ENCODE measurements around the gene CMKLR1.

Gene CMKLR1

DNA sequence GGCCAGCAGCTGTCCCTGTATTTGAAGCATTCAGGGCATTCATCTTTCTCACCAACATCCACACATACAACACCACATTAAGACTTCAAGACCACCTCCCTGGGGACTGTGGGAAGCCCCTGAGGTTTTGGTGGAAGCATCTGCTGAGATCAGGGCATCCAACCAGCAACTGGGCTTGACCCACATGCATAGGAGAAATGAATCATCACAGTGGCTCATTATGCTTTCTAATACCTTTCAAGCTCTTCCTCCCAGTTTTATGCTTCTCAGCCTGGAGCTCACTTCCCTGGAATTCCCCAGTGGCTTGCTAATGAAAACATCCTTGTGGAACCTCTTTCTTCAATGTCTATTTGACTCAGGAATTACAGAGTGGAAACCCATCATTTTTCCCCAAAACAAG lies 21.4 kb upstream of the CMKLR1 start:
- DNase-seq: no peak

DNA sequence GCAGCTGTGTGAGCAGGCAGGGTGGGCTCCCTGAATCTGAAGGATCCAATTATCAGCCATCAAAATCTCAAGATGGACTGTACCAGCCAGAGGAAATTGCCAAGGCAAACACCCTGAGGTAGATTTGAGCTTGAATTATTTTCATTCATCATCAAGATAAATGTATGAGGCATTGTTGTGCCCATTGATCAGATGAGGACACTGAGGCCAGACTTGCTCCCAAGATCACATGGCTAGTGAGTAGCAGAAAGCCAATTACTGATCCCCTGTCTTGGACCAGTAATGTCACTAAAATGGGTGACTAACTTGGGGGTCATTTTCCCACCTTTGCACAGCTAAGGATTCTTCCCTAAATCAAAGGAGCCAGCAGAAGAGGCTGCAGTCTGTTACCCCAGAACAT lies 20.9 kb upstream of the CMKLR1 start:
- DNase-seq: no peak

DNA sequence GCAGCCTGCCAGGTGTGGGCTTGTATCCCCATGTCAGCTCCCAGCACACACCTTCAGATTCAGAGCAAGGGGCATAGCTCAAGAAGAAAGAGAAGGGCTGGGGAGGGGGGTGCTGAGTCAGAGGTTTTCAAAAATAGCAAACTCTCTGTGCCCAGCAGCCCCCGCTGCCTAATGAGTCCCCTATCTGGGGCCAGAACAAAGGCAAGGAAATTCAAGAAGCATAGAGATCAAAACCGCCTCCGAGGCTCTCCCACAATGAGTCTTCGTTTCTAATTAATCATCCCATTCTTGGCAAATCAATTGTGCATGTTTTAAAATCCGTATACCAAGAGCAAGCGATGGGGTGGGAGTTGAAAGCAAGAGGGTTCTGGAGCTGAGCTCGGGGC lies 19.5 kb upstream of the CMKLR1 start:
- no peak for DNase-seq

DNA sequence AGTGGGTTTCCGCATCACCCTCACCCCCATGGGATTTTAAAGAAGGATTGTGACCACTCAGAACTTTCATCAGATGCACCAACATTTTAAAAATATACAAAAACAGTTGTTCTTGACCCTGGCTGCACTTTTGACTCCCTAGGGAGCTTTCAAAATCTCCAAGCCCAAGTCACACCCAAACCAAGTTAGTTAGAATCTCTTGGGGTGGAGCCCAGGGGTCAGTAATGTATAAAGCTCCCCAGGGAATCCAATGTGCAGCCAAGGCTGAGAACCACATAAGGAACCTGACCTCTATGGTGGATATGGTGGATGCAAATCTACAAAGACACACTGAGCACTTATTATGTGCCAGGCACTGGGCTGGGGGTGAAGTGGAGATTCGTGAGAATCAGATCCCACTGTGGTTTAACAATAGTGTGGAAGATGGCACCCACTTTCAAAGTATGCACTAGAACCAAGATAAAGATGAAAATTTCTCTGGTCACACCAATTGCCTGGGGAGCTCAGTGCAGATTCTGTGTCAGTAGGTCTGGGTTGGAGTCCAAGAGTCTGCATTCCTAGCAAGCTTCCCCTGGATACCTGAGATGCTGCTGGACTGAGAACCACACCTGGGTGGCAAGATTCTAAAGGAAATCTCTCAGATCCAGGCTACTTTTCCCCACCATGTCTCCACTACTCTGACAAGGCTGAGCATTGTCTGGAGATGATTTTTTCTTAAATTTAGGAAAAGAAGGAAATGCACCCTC lies 18.9 kb upstream of the CMKLR1 start:
- DNase-seq: no peak

DNA sequence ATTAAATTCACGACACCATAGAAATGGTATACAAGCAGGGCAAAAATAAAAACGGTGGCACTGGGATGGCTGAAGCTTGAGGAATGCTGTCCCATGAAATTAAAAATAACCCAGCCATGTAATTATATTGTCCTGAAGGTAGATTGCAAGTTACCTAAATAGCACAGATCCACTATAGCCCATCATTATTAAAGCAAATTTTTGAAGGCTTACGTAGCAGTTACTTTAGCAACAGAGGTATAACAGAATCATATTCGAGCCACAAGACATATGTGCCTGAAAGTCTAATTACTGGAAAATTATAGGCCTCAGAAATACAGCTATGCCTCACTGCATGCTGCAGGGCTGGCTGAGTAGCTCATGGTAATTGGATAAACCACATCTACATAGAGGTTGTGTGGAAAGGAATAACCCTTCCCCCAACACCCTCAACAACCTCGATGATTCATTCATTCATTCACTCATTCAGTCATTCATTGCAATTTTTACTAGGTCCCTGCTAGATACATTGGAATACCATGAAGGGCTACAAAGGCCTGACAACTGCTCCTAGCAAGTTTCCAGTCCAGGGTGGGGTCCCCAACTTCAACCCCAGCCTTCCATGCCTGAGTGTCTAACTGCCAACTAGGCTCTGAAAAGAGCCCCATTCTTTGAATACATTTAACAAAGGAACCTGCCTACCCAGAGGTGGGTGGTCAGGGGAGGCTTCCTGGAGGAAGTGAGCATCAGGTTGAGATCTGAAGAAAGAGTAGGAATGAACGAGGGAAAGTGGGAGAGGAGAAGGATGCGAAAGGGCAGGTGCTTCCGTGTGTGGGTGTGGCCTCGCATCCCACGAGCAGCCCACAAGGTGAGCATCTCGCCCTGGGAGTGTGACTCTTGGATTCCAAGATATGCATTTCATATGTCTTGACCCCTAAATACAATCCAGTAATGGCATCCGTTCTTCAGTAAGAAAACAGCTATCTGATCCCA lies 18.0 kb upstream of the CMKLR1 start:
- no peak for DNase-seq

DNA sequence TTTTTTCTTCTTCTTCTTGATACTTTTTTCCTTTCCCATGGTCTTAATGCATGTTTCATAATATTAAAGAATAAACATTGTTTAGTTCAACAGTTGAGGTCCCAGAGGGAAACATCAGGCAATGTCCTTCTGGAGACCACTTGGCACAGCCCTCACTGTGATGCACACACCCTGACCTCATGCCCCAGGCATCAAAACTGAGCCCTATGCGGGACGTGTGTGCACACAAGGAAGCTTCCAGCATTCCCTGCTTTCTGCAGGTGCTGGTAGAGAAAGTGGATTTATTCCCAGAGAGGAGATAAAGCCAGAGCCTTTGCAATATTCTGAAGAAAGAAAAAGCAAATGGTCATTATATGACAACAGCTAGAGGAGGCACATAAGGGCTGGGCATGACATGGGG lies 16.0 kb upstream of the CMKLR1 start:
- no peak for DNase-seq

DNA sequence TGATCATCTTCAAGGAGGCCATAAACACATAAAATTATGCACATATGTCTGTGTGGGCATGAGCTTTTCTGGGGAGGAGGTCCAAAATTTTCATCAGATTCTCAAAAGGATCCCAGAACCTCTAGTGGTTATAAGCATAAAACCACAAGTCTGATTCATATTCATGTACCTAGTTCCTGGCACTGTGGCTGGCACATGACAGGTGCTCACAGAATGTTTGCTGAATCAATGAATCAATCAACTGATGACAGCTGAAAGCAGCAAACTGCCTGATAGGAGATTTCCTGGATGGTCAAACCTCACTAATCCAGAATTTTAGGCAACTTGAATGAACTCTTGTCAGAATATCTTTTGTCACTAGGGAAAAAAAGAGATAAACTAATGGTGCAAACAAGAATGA lies 13.5 kb upstream of the CMKLR1 start:
- DNase-seq: no peak

DNA sequence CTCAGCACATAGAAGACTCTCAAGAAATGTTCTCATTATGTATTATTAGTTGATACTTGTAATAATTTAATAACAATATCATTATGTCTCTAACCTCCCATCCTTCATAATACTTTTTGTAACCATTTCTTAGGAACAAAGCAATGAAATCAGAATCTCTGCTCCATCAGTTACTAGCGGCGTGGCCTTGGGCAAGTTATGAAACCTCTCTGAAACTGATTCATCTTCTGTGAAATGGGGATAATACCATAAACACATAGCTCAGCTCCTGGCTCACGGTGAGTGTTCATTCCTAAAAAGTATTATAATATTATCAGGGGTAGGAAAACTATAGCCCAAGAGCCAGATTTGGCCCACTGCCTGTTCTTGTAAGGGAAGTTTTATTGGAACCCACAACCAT lies 11.4 kb upstream of the CMKLR1 start:
- no peak for DNase-seq

DNA sequence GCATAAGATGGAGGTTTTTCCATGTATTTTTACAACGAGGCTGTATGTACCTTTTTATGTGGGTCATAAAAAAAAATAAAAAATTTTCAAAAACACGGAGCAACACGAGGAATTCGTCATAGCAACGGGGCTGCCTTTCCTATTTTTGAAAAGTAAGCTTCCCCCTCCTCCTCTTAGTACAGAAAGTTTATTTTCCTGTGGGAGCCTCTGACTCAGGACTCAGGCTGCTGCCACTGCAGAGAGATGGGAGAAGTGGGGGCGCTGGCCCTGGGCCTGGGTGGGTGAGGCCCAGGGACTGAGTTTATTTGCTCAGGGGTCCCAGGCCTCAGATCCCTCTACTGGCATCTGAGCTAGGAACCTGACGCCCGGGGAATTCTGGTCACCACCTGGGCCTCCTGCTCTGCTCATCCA lies 10.2 kb upstream of the CMKLR1 start:
- DNase-seq: no peak

DNA sequence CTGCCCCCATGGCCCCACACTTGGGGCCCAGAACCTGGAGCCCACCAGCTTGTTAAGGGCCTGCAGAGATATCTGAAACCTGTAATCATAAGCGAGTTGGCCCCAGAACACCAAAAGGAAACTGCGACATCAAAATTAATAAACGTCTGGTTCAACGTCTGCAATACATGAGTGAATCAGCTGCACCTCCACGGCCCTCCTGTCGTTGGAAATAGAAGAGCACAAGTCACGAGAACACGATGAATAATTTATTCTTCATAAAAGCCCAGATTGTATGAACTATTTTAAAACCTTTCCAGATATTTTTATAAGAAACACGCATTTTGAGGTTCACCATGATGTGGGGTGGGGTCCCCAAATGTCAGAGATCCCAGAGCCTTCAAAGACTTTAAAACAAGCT lies 9.7 kb upstream of the CMKLR1 start:
- DNase-seq: no peak

DNA sequence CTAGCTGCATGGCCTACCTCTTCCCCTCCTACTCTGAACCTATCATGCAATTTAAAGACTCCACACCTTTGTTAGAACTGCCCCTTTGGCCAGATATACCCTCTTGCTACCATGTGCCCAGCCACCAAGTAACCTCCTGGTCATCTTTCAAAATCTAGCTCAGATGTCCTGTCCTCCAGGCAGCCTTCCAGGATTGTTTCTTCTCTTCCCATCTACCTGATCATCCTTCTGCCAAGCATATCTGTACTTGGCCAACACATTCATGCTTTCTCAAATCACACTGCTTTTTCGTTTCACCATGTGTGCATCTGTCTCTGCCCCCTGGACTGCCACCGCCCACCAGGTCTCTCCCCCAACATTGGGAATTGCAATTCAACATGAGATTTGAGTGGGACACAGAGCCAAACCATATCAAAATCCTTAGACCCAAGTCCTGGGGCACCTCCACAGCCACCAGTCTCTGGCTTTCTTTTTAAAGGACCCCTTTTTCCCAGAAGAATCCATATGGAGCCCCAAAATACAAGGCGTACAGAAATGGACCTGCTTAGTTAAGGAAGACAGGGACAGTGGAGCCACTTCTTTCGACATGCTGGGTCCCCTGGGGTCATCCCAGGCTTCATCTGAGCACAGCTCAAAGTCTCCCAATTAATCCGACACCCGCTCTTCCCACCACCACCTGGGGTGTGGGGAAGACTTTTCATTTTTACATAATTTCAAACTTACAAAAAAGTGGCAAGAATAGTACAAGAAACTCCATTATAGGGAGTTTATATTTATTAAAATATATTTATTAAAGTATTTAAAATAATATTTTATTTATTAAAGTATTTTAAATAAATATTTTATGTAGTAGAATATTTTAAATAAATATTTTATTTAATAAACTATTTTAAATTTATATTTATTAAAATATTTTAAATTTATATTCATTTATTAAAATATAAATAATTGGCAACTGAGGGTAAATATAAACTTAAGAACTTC lies 7.9 kb upstream of the CMKLR1 start:
- no peak for DNase-seq

DNA sequence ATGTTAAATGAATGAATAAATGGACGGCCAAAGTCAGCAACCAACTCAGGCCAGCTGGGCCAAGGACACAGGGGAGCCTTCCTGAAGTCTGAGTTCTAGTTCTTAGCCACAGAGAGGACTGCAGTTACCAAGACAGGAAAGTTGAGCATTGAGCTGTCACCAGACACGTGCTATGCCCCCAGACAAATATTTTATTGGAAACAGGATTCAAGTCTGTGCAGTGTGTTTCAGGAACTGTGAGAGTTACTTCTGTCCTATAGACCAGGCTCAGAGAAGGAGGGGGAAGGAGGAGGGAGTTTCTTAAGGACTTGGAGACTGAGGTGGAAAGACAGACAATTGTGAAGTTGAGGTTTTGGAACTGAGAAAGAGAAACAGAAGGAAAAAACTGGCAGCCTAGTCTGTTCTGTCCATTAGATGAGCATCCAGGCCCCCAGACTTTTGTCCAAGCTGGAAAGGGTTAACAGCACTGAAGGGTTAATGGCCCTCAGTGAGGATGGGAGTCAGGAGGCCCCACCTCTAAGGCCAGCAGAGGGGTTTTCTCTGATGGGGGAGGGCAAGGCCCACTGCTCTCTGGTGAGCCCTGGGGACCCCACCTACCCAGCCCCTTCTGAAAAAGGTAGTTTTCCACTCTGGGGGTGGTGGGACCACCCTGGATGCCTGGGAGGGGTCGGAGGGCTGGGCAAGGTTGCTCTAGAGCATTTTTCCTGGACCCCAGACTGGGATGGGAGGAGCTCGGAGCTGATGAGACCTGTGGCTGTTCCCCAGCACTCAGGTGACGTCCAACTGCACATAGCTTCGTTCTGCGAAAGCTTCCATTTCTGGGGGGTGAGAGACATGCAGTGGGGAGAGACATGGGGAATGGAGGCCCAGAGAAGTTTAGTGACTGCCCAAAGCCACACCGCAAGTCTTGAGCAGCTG lies 6.9 kb upstream of the CMKLR1 start:
- DNase-seq: no peak

DNA sequence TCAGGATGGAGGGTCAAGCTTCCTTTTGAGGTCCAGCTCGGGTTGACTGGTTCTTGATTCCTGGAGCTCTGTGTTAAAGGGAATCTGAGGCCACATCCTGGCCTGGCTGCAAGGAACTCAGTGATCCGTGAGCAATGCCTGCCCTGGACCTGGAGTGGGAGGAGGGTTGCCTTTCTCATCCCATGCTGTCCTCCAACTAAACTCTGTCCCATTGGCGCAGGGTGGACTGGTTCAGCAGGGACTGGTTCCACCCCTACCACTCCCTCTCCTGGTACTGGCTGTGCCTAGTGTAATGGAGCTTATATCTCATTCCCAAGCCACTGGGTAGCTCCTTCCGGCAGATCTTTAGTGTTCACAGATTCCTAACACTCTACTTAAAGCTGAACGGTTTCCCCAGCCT lies 3.9 kb upstream of the CMKLR1 start:
- no peak for DNase-seq

DNA sequence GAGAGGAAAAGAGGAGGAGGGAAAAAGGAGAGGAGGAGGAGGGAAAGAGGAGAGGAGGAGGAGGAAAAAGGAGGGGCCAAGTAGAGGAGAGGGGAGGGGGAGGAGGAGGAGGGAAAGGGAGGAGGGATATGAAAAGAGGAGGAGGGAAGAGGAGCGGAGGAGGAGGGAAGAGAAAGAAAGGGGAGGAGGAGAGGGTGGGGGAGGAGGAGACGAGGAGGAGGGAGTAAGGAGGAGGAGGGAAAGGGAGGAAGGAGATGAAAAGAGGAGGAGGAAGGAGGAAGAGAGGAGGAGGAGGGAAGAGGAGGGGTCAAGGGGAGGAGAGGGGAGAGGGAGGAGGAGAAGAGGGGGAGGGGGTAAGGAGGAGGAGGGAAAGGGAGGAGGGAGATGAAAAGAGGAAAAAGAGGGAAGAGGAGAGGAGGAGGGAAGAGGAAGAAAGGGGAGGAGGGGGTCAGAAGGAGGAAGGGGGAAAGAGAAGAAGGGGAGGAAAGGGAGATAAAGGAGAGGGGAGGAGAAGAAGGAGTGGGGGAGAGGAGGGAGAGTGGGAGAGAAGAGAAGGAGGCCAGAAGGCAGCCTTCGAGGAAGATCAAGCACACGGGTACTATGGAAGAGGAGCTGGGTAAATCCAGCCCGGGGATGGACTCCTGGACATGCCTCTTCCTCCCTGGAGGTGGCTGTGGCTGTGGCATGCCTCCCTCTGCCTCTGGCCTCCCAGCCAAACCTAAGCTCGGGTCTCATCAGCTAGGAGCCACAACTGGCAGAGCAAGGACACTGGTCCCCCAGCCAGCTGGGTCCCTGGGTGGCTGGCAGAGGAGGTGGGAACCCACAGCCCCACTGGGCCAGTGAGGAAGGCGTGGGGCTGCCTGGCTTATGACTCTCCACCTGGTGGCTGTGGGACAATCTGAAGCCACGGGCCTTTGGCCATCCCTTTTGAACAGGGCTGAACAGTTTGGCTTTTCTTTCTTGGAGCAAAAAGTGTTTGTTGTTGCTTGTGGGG lies 3.0 kb upstream of the CMKLR1 start:
- no peak for DNase-seq

DNA sequence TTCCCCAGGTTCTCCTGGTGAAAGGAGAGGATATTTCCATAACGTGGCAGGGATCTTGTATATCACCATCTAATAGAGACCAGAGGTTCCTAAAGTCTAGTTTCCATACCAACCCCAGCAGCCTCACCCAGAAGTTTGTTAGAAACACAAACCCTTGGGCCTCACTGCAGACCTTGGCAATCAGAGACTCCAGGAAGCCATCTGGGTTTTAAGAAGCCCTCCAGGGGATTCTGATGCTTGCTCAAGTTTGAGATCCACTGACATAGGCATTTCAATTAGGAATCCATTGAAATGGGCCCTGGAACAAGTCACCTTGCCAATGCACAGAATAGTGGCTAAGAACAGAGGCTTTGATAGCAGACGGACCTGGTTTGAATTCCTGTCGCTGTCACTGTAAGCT lies 2.2 kb upstream of the CMKLR1 start:
- no peak for DNase-seq

DNA sequence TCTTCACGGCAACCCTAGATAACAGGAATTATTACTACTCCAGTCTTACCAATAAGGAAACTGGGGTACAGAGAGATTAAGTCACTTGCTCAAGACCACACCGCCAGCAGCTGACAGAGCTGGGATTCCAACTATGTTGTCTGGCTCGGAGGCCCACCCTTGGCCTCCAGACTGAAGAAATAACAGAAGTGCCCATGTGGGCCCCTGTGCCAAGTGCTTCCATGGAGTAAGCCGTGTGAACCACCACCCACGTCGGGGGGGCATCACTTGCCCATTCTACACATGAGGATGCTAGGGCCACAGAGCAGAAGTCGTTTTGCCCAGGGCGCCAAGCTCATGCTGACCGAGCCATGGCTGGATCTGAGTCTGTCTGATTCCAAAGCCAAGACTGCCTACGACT lies 926 bp upstream of the CMKLR1 start:
- DNase-seq: no peak

DNA sequence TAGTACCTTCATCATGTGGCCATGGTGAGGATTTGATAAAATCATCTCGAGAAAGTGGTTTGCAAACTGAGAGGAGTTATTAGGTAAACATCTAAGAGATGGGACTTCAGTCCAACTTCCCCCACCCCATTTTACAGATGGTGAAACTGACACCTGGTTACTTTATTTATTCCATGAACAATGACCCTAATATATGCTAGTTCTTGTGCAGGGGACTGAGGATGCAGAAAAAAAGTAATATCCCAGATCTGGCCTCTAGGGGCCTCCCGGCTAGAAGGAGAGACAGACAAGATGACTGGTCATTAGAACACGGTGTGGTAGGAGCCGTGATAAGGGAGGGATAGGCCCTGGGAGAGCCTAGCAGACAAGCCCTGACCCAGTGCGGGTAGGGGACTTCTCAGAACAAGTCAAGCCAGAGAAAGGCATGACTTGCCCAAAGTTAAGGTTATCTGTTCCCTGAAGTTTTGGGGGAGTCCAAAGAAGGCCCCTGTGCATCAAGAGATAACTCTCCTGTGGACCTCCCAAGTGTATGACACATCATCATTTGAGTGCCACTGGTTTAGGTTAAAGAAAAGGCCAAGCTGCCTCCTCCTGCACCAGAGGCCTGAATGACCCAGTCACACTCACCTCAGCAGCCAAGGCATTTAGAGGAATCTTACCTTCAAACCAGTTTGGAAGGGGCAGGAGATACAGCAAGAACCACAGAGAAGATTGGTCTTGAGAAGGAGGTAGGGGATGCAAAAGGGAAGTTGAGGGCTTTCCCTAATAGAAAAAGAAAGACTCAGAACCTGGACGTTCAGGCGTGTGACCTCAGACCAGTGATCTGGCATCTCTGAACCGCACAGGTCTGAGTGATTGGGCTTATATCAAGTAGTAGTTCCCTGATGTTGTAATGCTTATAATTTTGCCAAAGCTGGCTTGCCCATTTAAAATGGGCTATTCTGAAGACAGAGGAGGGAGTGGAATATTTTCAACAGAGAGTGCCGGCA lies 1.6 kb downstream of the CMKLR1 start:
- DNase-seq: no peak

DNA sequence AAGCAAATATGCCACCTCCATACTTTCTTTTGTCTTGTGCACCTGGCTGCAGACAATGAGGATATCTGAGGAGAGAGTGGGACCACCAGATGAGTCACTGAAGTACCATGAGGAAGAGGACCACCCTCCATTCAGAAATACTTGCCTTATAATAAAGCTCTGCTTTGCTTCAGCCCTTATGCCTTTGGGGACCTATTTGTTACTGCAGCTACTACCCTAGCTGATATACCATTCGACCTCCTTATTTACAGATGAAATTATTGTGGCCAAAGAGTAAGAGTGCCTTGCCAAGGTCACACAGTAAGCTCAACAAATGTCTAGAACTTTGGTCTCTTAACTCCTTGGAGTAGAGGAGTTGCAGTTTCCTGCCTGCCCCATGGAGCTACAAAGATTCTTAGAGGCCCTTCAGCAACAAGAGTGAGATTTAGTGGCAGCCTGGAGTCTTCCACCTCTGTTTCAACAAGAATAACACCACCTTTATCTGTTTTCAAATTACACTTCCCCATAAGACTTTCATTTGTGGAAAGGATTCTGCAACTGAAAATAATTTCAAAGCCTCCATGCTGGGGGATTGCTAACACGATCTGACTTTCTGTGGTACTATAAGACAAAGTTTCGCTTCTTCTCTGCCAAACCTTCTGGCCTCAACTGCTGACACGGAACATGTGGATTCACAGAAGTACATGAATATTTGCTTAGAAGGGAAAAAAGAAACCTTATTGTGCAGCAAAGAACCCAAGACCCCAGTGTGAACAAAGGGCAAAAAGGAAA lies 3.6 kb downstream of the CMKLR1 start:
- DNase-seq: no peak

Data from NCI-H1436 (cell line).